Neuronal stem cell (in vitro differentiated cells): ENCODE measurements around the gene MARCHF9.
"Not testable (repeated sequence)": the region's sequence is repeated elsewhere in the genome, so short reads cannot be mapped to it uniquely, and the experiment has no call there.

ENCODE experiments used
- DNase-seq: peaks from one replicate; pipeline ENCODE4 v3.0.0-alpha.2; 2013; ENCODE audit warnings: low spot score
- H2AFZ ChIP-seq: one replicate; pipeline ENCODE4 v1.6.1; 2013; ENCODE audit warnings: mild to moderate bottlenecking, low read length, inconsistent platforms
- H2AK5ac ChIP-seq: 2 replicates; pipeline ENCODE4 v1.6.1; 2013; ENCODE audit warnings: low read depth, mild to moderate bottlenecking, inconsistent platforms, low read length, moderate library complexity, mixed read lengths
- H2BK120ac ChIP-seq: 2 replicates; pipeline ENCODE4 v1.6.1; 2013; ENCODE audit warnings: low read depth, mild to moderate bottlenecking, inconsistent platforms, low read length, moderate library complexity, mixed read lengths
- H2BK12ac ChIP-seq: one replicate; pipeline ENCODE4 v1.6.1; 2013; ENCODE audit warnings: low read length, inconsistent platforms
- H2BK15ac ChIP-seq: 2 replicates; pipeline ENCODE4 v1.6.1; 2013; ENCODE audit warnings: mild to moderate bottlenecking, low read length, inconsistent platforms, mixed read lengths
- H2BK5ac ChIP-seq: one replicate; pipeline ENCODE4 v1.6.1; 2013; ENCODE audit warnings: inconsistent platforms, mild to moderate bottlenecking, low read length, moderate library complexity
- H3K14ac ChIP-seq: one replicate; pipeline ENCODE4 v1.6.1; 2013; ENCODE audit warnings: low read length, inconsistent platforms
- H3K18ac ChIP-seq: 2 replicates; pipeline ENCODE4 v1.6.1; 2013; ENCODE audit warnings: low read length, inconsistent platforms
- H3K23ac ChIP-seq: 2 replicates; pipeline ENCODE4 v1.6.1; 2013; ENCODE audit warnings: low read depth, mild to moderate bottlenecking, mixed read lengths, low read length, inconsistent platforms; ENCODE audit not compliant: poor library complexity
- H3K27ac ChIP-seq: replicated peaks from 3 replicates; pipeline ENCODE4 v1.5.1; 2013; ENCODE audit warnings: low read length, inconsistent platforms
- H3K27me3 ChIP-seq, 3 experiments: 2 replicates each; pipeline ENCODE4 v1.6.1; 2013; ENCODE audit warnings: low read length in 3 of 3, mild to moderate bottlenecking in 2 of 3, inconsistent platforms in 1 of 3, low read depth in 1 of 3, mixed read lengths in 1 of 3, moderate library complexity in 1 of 3; ENCODE audit not compliant: control insufficient read depth in 3 of 3, insufficient read depth in 3 of 3
- H3K36me3 ChIP-seq, 2 donors: replicated peaks in 1 of 2; 2 replicates each; pipeline ENCODE4 v1.6.1; 2013; ENCODE audit warnings: low read length in 2 of 2; ENCODE audit not compliant: control insufficient read depth in 2 of 2, insufficient read depth in 2 of 2
- H3K4ac ChIP-seq: 2 replicates; pipeline ENCODE4 v1.6.1; 2013; ENCODE audit warnings: inconsistent platforms, mild to moderate bottlenecking, low read length, moderate library complexity
- H3K4me1 ChIP-seq, 2 donors: 1 replicate in 1 of 2; 2 replicates in 1 of 2; pipeline ENCODE4 v1.6.1; 2013; ENCODE audit warnings: low read length in 2 of 2, low read depth in 1 of 2; ENCODE audit not compliant: control insufficient read depth in 2 of 2, insufficient read depth in 1 of 2
- H3K4me2 ChIP-seq: one replicate; pipeline ENCODE4 v1.6.1; 2013; ENCODE audit warnings: mild to moderate bottlenecking, low read length, inconsistent platforms; ENCODE audit not compliant: insufficient read depth, poor library complexity, severe bottlenecking
- H3K4me3 ChIP-seq, 2 donors: 2 replicates each; pipeline ENCODE4 v1.5.1; 2013; ENCODE audit warnings: low read length in 2 of 2, mild to moderate bottlenecking in 2 of 2, inconsistent platforms in 1 of 2, moderate library complexity in 1 of 2
- H3K79me1 ChIP-seq: one replicate; pipeline ENCODE4 v1.6.1; 2013; ENCODE audit warnings: low read depth, mild to moderate bottlenecking, inconsistent platforms, low read length, moderate library complexity
- H3K9ac ChIP-seq: one replicate; pipeline ENCODE4 v1.6.1; 2013; ENCODE audit warnings: mild to moderate bottlenecking, low read depth, low read length, inconsistent platforms; ENCODE audit not compliant: poor library complexity
- H3K9me3 ChIP-seq, 2 donors: replicated peaks in 1 of 2; 2 replicates each; pipeline versions ENCODE3 to v1.6.1; 2013; ENCODE audit warnings: low read length in 2 of 2, mild to moderate bottlenecking in 2 of 2, inconsistent platforms in 1 of 2, low read depth in 1 of 2, mixed read lengths in 1 of 2, moderate library complexity in 1 of 2; ENCODE audit not compliant: control insufficient read depth in 2 of 2, insufficient read depth in 1 of 2
- H4K8ac ChIP-seq: one replicate; pipeline ENCODE4 v1.6.1; 2013; ENCODE audit warnings: low read depth, mild to moderate bottlenecking, inconsistent platforms, low read length, moderate library complexity
- H4K91ac ChIP-seq: one replicate; pipeline ENCODE4 v1.6.1; 2013; ENCODE audit warnings: low read length, low read depth, mild to moderate bottlenecking, inconsistent platforms; ENCODE audit not compliant: poor library complexity
- WGBS, 2 donors: extraction: QIAGEN DNeasy Blood & Tissue Kit; methylation state at CpG; one replicate each; pipeline ENCODE4 v1.1.7; 2013; ENCODE audit warnings: missing lambda C conversion rate in 2 of 2, mixed read lengths in 1 of 2; ENCODE audit not compliant: insufficient read length in 2 of 2, insufficient replicate concordance in 1 of 2; ENCODE audit errors: extremely low coverage in 2 of 2; 5-methylcytosine and 5-hydroxymethylcytosine counted together

The MARCHF9 gene

GRCh38 chr12:57719777-57720605, 34.9 kb upstream of the MARCHF9 start:
- peaks cover 0 to 12% (median 0%) of the 10 kb centered on the region in 3 experiments for H3K27me3 ChIP-seq
- no peak overlapping the region for H3K14ac ChIP-seq
- DNase-seq: no peak
- no peak overlapping the region for H3K27ac ChIP-seq
- no peak overlapping the region for H3K4ac ChIP-seq
- no peak overlapping the region for H2BK12ac ChIP-seq
- H3K4me3 ChIP-seq: no peak overlapping the region
- H4K8ac ChIP-seq: no peak overlapping the region
- no peak overlapping the region for H2BK120ac ChIP-seq
- H3K36me3 ChIP-seq: peaks cover 22 to 67% of the 10 kb centered on the region in 2 donors
- H2BK5ac ChIP-seq: no peak overlapping the region
- H3K4me1 ChIP-seq: no peaks in the 10 kb centered on the region
- no peak overlapping the region for H3K4me2 ChIP-seq
- H2AFZ ChIP-seq: no peak overlapping the region
- H3K23ac ChIP-seq: no peak overlapping the region
- no peak overlapping the region for H2AK5ac ChIP-seq
- no peak overlapping the region for H2BK15ac ChIP-seq
- no peaks in the 10 kb centered on the region for H3K9me3 ChIP-seq
- no peaks in the 10 kb centered on the region for H3K79me1 ChIP-seq
- H3K18ac ChIP-seq: no peak overlapping the region
- no peak overlapping the region for H3K9ac ChIP-seq
- no CpG with 5 or more reads among the region's 20 CpGs for WGBS, 2 donors
- H4K91ac ChIP-seq: no peak overlapping the region

DNA sequence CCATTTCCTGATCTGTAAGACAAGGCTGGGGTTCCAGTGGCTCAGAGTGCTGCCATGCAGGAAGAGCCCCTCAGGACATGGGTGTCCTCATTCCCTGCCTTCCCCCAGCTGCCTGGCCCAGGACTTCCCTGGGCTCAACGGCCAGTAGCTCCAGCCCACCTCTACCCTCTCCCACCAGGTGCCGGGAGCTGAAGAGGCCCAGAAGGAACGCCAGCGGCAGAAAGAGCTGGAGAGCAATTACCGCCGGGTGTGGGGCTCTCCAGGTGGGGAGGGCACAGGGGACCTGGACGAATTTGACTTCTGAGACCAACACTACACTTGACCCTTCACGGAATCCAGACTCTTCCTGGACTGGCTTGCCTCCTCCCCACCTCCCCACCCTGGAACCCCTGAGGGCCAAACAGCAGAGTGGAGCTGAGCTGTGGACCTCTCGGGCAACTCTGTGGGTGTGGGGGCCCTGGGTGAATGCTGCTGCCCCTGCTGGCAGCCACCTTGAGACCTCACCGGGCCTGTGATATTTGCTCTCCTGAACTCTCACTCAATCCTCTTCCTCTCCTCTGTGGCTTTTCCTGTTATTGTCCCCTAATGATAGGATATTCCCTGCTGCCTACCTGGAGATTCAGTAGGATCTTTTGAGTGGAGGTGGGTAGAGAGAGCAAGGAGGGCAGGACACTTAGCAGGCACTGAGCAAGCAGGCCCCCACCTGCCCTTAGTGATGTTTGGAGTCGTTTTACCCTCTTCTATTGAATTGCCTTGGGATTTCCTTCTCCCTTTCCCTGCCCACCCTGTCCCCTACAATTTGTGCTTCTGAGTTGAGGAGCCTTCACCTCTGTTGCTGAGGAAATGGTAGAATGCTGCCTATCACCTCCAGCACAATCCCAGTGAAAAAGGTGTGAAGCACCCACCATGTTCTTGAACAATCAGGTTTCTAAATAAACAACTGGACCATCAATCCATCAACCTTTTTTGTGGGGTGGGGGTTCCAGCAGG, 34.0 kb upstream of the MARCHF9 start:
- no peak overlapping the region for H4K8ac ChIP-seq
- no peak overlapping the region for H3K18ac ChIP-seq
- no peak overlapping the region for H2BK15ac ChIP-seq
- WGBS, 2 donors: no CpG with 5 or more reads among the region's 11 CpGs
- H2BK12ac ChIP-seq: no peak overlapping the region
- peaks cover 19 to 61% of the 10 kb centered on the region in 2 donors for H3K36me3 ChIP-seq
- no peak overlapping the region for H3K23ac ChIP-seq
- H2AFZ ChIP-seq: no peak overlapping the region
- no peaks in the 10 kb centered on the region for H3K79me1 ChIP-seq
- no peak overlapping the region for H2AK5ac ChIP-seq
- no peak overlapping the region for H3K4me3 ChIP-seq
- H3K4ac ChIP-seq: no peak overlapping the region
- no peak overlapping the region for H4K91ac ChIP-seq
- DNase-seq: no peak
- H3K4me2 ChIP-seq: no peak overlapping the region
- no peak overlapping the region for H2BK120ac ChIP-seq
- H3K4me1 ChIP-seq: no peaks in the 10 kb centered on the region
- no peaks in the 10 kb centered on the region for H3K9me3 ChIP-seq
- H3K14ac ChIP-seq: no peak overlapping the region
- peaks cover 0 to 19% (median 2%) of the 10 kb centered on the region in 3 experiments for H3K27me3 ChIP-seq
- no peak overlapping the region for H3K27ac ChIP-seq
- H3K9ac ChIP-seq: no peak overlapping the region
- H2BK5ac ChIP-seq: no peak overlapping the region

- DNase-seq: not testable (repeated sequence)
- no CpG with 5 or more reads among the region's 16 CpGs for WGBS, 2 donors
These were observed 32.9 kb upstream of the MARCHF9 start for GRCh38 chr12:57721846-57722608.

More at GRCh38 chr12:57721846-57722608, 32.9 kb upstream of the MARCHF9 start:
- not testable (repeated sequence) for H3K4ac ChIP-seq, H3K9me3 ChIP-seq, H2BK15ac ChIP-seq, H2AK5ac ChIP-seq, H2BK5ac ChIP-seq, H3K4me3 ChIP-seq, H3K18ac ChIP-seq, H3K79me1 ChIP-seq, H4K8ac ChIP-seq, H3K4me2 ChIP-seq, H2BK12ac ChIP-seq, H3K27ac ChIP-seq, H2BK120ac ChIP-seq, H3K9ac ChIP-seq, H3K14ac ChIP-seq, H3K23ac ChIP-seq, H3K4me1 ChIP-seq, H4K91ac ChIP-seq, H2AFZ ChIP-seq
- H3K27me3 ChIP-seq: peaks cover 0 to 29% (median 9%) of the 10 kb centered on the region in 3 experiments
- H3K36me3 ChIP-seq: peaks cover 16 to 59% of the 10 kb centered on the region in 2 donors
